H1 (cell line): ENCODE results near the gene USH1G. TPM values are rescaled to one million over a fixed set of nuclear protein-coding genes. Genes with fewer than 3 reads are reported as not detected.
A peak's percentile ranks its signal among the peaks of the same experiment; 100 is the strongest.

Experiments
- polyA plus RNA-seq, 7 experiments: library from polyadenylated mRNA; depleted of rRNA in 3 of 7; stranded (reverse) in 5 of 7; unstranded in 2 of 7; fragments of >200 nt in 5 of 7; fragments of 200-250 nt in 2 of 7; gene quantifications; 1 replicate in 5 of 7; 2 replicates in 1 of 7; 4 replicates in 1 of 7; pipeline versions ENCODE4 v1.2.1 to v1.2.3, GENCODE V29; 2011 to 2013; ENCODE audit warnings: missing spikeins in 2 of 7, mixed read lengths in 2 of 7
- total RNA-seq: library from RNA; stranded (reverse); fragmentation: NEBNext Ultra II Directional; extraction: Animal tissue kit (Norgen Biotek cat#: 25700); gene quantifications from 2 replicates; pipeline ENCODE4 v1.2.1, GENCODE V29; 2021
- TF ChIP-seq, protein P1 (sequence below), 3 experiments: IDR thresholded peaks; 1 replicate in 2 of 3; 2 replicates in 1 of 3; pipeline versions ENCODE4 v1.5.1 to v1.6.1; 2011; ENCODE audit warnings: low read length in 3 of 3, mild to moderate bottlenecking in 3 of 3, inconsistent platforms in 2 of 3, low read depth in 1 of 3, moderate library complexity in 1 of 3; ENCODE audit not compliant: insufficient read depth in 1 of 3; ENCODE audit errors: control extremely low read depth in 1 of 3

Gene USH1G
- total and polyA plus RNA-seq, 2 of the 8 experiments (the other 6 are each of a cell fraction or from before 2014, with no cell fraction given) = 1.6 to 4.3 TPM

GRCh38 chr17:74961657-74962350 is 38.7 kb upstream of the USH1G start (continued):
- TF ChIP-seq, protein P1, sequence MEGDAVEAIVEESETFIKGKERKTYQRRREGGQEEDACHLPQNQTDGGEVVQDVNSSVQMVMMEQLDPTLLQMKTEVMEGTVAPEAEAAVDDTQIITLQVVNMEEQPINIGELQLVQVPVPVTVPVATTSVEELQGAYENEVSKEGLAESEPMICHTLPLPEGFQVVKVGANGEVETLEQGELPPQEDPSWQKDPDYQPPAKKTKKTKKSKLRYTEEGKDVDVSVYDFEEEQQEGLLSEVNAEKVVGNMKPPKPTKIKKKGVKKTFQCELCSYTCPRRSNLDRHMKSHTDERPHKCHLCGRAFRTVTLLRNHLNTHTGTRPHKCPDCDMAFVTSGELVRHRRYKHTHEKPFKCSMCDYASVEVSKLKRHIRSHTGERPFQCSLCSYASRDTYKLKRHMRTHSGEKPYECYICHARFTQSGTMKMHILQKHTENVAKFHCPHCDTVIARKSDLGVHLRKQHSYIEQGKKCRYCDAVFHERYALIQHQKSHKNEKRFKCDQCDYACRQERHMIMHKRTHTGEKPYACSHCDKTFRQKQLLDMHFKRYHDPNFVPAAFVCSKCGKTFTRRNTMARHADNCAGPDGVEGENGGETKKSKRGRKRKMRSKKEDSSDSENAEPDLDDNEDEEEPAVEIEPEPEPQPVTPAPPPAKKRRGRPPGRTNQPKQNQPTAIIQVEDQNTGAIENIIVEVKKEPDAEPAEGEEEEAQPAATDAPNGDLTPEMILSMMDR (IDR thresholded peaks at IDR 0.05; ENCODE audit: control extremely low read depth in 1 of 3, insufficient read depth in 1 of 3, low read depth in 1 of 3, low read length in 3 of 3) = peak; percentile 79 to 83 (median 82)
